ENCODE measurements around the gene TCF7L1. TPM values are rescaled to one million over a fixed set of nuclear protein-coding genes. Genes with fewer than 3 reads are reported as not detected.
A peak's percentile ranks its signal among the peaks of the same experiment; 100 is the strongest.

TCF7L1 gene
- total and polyA plus RNA-seq, 2 of the 13 experiments (the other 11 are each of a cell fraction or from before 2014, with no cell fraction given), result 0.04 to 0.15 TPM

DNA sequence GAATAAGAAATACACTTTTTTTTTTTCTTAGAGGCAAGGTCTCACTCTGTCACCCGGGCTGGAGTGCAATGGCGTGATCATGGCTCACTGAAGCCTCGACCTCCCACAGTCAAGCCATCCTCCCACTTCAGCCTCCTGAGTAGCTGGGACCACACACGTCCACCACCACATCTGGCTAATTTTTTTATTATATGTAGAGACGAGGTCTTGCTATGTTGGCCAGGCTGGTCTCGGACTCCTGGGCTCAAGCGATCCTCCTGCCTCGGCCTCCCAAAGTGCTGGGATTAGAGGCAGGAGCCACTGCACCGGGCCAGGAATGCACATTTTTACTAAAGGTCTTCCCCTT, 192.2 kb downstream of the TCF7L1 start:
- DNase-seq (ENCODE audit: low spot score) (no peak), ATAC-seq (peak; percentile 0; the same call in 1 of the 3 replicates), FAIRE-seq (no peak)
- Histone ChIP-seq H3K9me3 (ENCODE audit: low read length) (no peaks in the 10 kb centered on the region), H3K4me3 (replicated peaks in 1 of 3; ENCODE audit: insufficient read depth in 1 of 3, low read depth in 2 of 3, low read length in 3 of 3) (peak overlapping the region; percentile 80 to 90 (median 89)), H2AFZ (ENCODE audit: low read length) (no peak overlapping the region), H3K9ac (ENCODE audit: insufficient read depth, low read depth, low read length) (peak overlapping the region; percentile 96), H3K36me3 (replicated peaks in 1 of 2; ENCODE audit: control insufficient read depth in 1 of 2, insufficient read depth in 2 of 2, low read length in 2 of 2) (peaks cover 16 to 39% of the 10 kb centered on the region in 2 experiments), H3K27ac (ENCODE audit: extremely low read length, insufficient read depth, low read length) (peak overlapping the region; percentile 95), H4K20me1 (ENCODE audit: insufficient read depth, low read length) (peaks cover 23% of the 10 kb centered on the region), H3K4me2 (ENCODE audit: low read depth, low read length) (peak overlapping the region; percentile 98), H3K4me1 (ENCODE audit: insufficient read depth, low read length) (peaks cover 58% of the 10 kb centered on the region), H3K79me2 (ENCODE audit: insufficient read depth, low read length) (peaks cover 79% of the 10 kb centered on the region), H3K27me3 (ENCODE audit: control insufficient read depth in 1 of 2, insufficient read depth in 2 of 2, low read length in 2 of 2) (no peaks in the 10 kb centered on the region; a peak in 1 of 5 replicates)
- ChIA-PET CTCF (ENCODE audit: low intra/inter-chr PET ratio, low total read pairs) (no interaction called here), POLR2A (interaction anchor here (0.9 to 6.2 kb wide), 16 partner anchors 8 to 286 kb away, joined by 3 to 142 read pairs (median 8); partner anchors contain the start of genes C2orf68, ELMOD3, GGCX and MAT2A)
- intact Hi-C loops (cut with micrococcal nuclease; ENCODE audit: unreplicated experiment), result loop anchor here (1.0 to 5.0 kb wide), 5 partner anchors 17 to 227 kb away; partner anchors contain the start of genes ELMOD3 and RETSAT
- BruUV-seq (replicated peaks), result no TSS peak
- in situ Hi-C loops (cut with HindIII; ENCODE audit: extremely low pct_ligation_motif_present, low pct_unique_long_range_greater_than_20kb), result no loop called here
- 3% methylated on average over 9 of the region's 9 CpGs for WGBS (ENCODE audit: low lambda C conversion rate)
- TF ChIP-seq ZNF20 (CRISPR knock-in tag; IDR thresholded peaks at IDR 0.05), result 0 out of 2 replicates have a peak, but pooled peaks have one; percentile 70
- no peak for TF ChIP-seq ZNF232 (CRISPR knock-in tag; IDR thresholded peaks at IDR 0.05; ENCODE audit: borderline replicate concordance)
- TF ChIP-seq, protein P1, sequence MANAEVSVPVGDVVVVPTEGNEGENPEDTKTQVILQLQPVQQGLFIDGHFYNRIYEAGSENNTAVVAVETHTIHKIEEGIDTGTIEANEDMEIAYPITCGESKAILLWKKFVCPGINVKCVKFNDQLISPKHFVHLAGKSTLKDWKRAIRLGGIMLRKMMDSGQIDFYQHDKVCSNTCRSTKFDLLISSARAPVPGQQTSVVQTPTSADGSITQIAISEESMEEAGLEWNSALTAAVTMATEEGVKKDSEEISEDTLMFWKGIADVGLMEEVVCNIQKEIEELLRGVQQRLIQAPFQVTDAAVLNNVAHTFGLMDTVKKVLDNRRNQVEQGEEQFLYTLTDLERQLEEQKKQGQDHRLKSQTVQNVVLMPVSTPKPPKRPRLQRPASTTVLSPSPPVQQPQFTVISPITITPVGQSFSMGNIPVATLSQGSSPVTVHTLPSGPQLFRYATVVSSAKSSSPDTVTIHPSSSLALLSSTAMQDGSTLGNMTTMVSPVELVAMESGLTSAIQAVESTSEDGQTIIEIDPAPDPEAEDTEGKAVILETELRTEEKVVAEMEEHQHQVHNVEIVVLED (CRISPR knock-in tag; IDR thresholded peaks at IDR 0.05; ENCODE audit: borderline replicate concordance), result no peak
- no peak for TF ChIP-seq ZNF430 (CRISPR knock-in tag; IDR thresholded peaks at IDR 0.05)
- 0 out of 2 replicates have a peak, but pooled peaks have one; percentile 2 for TF ChIP-seq RCOR2 (CRISPR knock-in tag; IDR thresholded peaks at IDR 0.05)
- TF ChIP-seq RFX3 (CRISPR knock-in tag; IDR thresholded peaks at IDR 0.05), result no peak
- TF ChIP-seq ZNF121 (CRISPR knock-in tag; IDR thresholded peaks at IDR 0.05), result peak; percentile 99
- TF ChIP-seq MAZ (IDR thresholded peaks at IDR 0.05; ENCODE audit: borderline replicate concordance, low read depth, low read length), result no peak
- TF ChIP-seq MAZ (CRISPR knock-in tag; IDR thresholded peaks at IDR 0.05; ENCODE audit: low read depth), result peak; percentile 19
- TF ChIP-seq ZMYM2 (CRISPR knock-in tag; IDR thresholded peaks at IDR 0.05), result peak; percentile 63; the same call in 1 of the 2 replicates
- no peak for TF ChIP-seq ZNF672 (CRISPR knock-in tag; IDR thresholded peaks at IDR 0.05)
- TF ChIP-seq ZNF3 (CRISPR knock-in tag; IDR thresholded peaks at IDR 0.05), result 0 out of 2 replicates have a peak, but pooled peaks have one; percentile 35
- 0 out of 2 replicates have a peak, but pooled peaks have one; percentile 29 for TF ChIP-seq ZNF816 (CRISPR knock-in tag; IDR thresholded peaks at IDR 0.05; ENCODE audit: borderline replicate concordance)
- TF ChIP-seq, protein P2, sequence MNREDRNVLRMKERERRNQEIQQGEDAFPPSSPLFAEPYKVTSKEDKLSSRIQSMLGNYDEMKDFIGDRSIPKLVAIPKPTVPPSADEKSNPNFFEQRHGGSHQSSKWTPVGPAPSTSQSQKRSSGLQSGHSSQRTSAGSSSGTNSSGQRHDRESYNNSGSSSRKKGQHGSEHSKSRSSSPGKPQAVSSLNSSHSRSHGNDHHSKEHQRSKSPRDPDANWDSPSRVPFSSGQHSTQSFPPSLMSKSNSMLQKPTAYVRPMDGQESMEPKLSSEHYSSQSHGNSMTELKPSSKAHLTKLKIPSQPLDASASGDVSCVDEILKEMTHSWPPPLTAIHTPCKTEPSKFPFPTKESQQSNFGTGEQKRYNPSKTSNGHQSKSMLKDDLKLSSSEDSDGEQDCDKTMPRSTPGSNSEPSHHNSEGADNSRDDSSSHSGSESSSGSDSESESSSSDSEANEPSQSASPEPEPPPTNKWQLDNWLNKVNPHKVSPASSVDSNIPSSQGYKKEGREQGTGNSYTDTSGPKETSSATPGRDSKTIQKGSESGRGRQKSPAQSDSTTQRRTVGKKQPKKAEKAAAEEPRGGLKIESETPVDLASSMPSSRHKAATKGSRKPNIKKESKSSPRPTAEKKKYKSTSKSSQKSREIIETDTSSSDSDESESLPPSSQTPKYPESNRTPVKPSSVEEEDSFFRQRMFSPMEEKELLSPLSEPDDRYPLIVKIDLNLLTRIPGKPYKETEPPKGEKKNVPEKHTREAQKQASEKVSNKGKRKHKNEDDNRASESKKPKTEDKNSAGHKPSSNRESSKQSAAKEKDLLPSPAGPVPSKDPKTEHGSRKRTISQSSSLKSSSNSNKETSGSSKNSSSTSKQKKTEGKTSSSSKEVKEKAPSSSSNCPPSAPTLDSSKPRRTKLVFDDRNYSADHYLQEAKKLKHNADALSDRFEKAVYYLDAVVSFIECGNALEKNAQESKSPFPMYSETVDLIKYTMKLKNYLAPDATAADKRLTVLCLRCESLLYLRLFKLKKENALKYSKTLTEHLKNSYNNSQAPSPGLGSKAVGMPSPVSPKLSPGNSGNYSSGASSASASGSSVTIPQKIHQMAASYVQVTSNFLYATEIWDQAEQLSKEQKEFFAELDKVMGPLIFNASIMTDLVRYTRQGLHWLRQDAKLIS (CRISPR knock-in tag; IDR thresholded peaks at IDR 0.05), result no peak
- TF ChIP-seq, protein P3, sequence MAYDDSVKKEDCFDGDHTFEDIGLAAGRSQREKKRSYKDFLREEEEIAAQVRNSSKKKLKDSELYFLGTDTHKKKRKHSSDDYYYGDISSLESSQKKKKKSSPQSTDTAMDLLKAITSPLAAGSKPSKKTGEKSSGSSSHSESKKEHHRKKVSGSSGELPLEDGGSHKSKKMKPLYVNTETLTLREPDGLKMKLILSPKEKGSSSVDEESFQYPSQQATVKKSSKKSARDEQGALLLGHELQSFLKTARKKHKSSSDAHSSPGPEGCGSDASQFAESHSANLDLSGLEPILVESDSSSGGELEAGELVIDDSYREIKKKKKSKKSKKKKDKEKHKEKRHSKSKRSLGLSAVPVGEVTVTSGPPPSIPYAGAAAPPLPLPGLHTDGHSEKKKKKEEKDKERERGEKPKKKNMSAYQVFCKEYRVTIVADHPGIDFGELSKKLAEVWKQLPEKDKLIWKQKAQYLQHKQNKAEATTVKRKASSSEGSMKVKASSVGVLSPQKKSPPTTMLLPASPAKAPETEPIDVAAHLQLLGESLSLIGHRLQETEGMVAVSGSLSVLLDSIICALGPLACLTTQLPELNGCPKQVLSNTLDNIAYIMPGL (CRISPR knock-in tag; IDR thresholded peaks at IDR 0.05; ENCODE audit: borderline replicate concordance in 1 of 2, low read depth in 1 of 2), result 0 out of 4 replicates have a peak, but pooled peaks of 1 of the 2 experiments have one; percentile 8
- no peak for TF ChIP-seq FOSL2 (CRISPR knock-in tag; IDR thresholded peaks at IDR 0.05)
- TF ChIP-seq POGZ (CRISPR knock-in tag; IDR thresholded peaks at IDR 0.05), result 0 out of 2 replicates have a peak, but pooled peaks have one; percentile 9
- 0 out of 2 replicates have a peak, but pooled peaks have one; percentile 6 for TF ChIP-seq ZNF569 (CRISPR knock-in tag; IDR thresholded peaks at IDR 0.05; ENCODE audit: borderline replicate concordance)

Data from HepG2 (cell line).